Amniotic epithelial cell (primary cell): Measurements from ENCODE around the gene S1PR5.

Experiments
- DNase-seq: peaks from one replicate; pipeline ENCODE4 v3.0.0-alpha.2; 2010; ENCODE audit warnings: low read depth

Gene S1PR5

GRCh38 chr19:10514211-10515145 lies 2.8 kb downstream of the S1PR5 start:
- DNase-seq: no peak

- DNase-seq: no peak
These were observed 4.0 kb downstream of the S1PR5 start for GRCh38 chr19:10513223-10513622.

GRCh38 chr19:10510301-10510802 lies 6.9 kb downstream of the S1PR5 start:
- peak; percentile 17 for DNase-seq

DNA sequence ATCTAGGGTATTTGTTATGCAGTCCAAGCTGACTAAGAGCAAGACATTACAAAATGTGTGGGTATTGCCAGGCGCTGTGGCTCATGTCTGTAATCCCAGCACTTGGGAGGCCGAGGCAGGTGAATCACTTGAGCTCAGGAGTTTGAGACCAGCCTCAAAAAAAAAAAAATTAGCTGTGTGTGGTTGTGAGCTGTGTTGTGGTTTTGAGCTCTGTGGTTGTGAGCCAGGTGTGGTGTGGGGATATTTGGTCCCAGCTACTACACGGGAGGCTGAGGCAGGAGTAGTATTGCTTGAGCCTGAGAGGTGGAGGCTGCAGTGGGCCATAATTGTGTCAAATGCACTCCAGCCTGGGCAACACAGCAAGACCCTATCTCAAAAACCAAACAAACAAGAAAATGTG lies 8.5 kb downstream of the S1PR5 start:
- peak; percentile 72 for DNase-seq

- DNase-seq: no peak
These were observed 9.2 kb downstream of the S1PR5 start for GRCh38 chr19:10508036-10508435.

DNA sequence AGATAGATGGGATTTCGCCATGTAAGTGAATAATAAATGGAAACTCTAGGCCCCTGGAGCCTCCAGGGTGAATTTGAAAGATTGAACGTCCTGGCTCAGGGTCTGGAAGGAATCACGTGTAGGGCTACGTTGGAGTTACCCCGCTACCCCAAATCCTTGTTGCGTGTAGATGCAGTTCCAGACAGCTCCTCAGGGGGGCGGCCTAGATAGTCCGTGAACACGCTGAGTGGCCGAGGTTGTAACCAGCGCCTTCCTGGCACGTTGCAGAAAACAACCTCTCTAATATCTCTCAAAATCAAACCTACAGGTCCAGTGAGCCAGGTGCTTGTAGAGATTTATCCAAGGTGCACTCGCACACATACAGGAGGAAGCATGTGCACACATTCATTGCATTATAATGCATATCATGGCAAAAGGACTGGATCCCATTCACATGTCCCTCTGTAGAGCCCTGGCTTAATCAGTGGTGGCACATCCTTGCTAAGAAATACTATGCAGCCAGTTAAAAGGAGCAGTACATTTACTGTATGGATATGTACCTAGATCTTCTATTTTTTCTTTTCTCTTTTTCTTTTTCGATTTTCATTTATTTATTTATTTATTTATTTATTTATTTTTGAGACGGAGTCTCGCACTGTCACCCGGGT lies 11.5 kb downstream of the S1PR5 start:
- peak; percentile 66 for DNase-seq

GRCh38 chr19:10503002-10503789 lies 14.1 kb downstream of the S1PR5 start, which contains the start of gene KEAP1:
TSS of gene KEAP1 (minus strand) at chr19:10503356. CDS start at chr19:10500033, 3,323 bp downstream.
- DNase-seq: peak; percentile 32

- DNase-seq: peak; percentile 76
These were observed 14.7 kb downstream of the S1PR5 start for GRCh38 chr19:10502524-10503001.

DNA sequence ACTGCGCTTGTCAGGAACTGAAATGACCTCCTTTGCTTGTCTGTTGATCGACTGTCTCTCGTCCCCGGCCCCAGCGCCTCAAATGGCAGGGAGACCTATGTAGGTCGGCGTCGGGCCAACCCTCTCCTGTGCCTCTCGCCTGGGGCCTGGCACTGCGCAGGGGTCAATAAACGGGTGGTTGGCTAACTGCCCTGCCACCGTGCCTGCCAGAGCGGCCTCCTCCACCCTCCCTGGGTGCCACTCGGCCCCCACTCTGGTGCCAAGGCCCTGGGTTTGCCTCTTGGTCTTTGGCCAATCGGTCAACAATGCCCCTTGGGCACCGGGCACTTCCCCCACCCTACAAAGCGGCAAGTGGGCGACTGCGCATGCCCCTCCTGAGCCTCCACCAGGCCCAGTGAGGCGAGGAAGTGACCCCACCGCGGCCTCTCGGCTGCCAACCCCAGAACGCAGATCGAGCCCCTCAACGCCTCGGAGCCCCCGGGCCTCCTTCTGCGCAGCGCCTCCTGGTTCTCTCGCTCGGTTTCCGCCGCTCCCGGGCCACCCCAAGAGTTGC lies 15.2 kb downstream of the S1PR5 start:
- peak; percentile 40 for DNase-seq

DNA sequence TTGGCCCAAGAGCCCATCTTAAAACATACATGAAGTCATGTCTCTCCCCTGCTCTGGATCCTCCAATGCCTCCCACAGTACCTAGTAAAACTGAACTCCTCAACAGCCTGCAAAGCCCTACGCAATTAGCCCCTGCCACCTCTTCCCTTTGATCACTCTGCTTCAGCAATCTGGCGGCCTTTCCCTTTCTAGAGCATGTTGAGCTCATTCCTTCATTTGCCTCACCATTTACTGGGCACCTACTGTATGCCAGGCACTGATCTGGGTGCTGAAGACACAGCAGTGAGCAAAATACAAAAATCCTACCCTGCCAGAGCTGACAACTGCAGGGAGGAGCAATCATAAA lies 17.0 kb downstream of the S1PR5 start:
- no peak for DNase-seq

DNA sequence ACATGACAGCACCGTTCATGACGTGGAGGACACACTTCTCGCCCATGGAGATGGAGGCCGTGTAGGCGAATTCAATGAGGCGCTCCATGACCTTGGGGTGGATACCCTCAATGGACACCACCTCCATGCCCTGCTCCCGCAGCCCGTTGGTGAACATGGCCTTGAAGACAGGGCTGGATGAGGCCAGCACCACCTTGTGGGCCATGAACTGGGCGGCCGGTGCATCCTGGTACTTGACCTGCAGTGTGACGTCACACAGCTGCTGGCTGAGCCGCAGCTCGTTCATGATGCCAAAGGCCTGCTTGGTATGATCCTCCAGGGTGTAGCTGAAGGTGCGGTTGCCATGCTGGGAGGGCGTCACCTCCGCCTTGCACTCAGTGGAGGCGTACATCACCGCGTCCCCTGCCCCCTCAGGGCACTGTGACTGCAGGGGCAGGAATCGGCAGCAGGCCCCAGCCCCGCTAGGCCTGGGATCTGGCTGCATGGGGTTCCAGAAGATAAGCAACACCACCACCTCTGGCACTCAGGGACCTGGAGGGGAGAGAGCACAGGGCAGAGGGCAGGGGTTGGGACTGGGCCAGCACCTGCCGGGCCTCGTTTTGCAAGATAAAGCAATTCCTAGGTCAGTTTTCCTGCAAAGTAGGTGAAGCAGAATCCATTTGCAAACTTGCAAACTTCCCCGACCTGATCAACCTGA lies 17.5 kb downstream of the S1PR5 start:
- DNase-seq: no peak

DNA sequence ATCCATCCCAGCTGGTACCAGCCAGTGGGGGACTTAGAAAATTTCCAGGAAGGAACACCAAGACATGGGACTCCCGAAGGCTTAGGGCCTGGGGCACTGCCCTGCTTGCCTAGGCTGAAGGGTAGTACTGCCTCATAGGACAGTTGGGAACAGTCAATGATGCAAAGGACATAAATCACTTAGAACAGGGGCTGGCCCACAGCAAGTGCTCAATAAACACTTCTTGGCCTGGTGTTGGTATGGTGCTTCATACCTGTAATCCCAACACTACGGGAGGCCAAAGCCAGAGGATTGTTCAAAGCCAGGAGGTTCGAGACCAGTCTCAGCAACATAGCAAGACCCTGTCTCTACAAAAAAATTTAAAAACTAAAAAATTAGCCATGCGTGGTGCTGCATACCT lies 19.9 kb downstream of the S1PR5 start:
- DNase-seq: no peak

DNA sequence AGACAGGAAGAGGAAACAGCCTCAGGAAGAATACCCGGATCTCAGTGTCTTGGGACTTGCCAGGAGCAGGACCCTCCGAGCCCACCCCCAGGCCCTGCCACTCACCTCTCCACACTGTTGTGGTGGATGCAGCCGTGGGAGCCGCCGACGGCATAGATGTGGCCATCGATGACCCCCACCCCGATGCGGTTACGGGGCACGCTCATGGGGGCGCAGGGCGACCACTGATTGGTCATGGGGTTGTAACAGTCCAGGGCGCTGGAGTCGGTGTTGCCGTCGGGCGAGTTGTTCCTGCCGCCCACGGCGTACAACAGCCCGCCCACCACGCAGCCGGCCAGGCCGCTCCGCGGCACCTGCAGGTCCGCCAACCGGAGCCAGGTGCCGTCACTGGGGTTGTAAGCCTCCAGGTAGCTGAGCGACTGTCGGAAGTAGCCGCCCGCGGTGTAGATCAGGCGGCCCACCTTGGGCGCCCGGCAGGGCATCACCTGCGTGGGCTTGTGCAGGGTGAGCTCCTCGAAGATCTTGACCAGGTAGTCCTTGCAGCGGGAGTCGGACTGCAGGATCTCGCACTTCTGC lies 25.7 kb downstream of the S1PR5 start:
- DNase-seq: no peak

- DNase-seq: no peak
These were observed 30.7 kb downstream of the S1PR5 start for GRCh38 chr19:10486551-10486950.

DNA sequence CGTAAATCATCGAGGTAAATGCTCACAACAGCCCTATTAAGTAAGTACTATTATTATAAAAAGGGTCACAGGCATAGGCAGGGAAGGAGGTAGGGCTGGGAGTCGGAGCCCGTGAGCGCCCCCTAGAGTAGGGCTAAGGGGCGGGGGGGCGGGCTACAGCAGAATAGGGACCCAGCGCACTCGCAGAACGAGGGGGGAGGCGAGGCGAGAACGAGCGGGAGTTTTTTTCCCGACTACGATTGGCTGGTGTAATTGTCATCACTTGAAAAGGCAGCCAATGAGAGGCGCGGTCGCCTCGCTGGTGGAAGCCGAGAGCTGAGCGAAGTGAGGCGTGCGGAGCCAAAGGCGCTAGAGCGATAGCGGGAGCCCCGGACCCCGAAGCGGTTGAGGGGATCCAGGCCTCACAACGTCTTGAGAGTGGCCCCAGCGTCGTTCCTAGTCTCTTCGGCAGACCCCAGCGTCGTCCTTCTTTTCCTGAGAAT lies 38.3 kb downstream of the S1PR5 start:
- DNase-seq: peak; percentile 90

GRCh38 chr19:10478476-10478875 lies 38.8 kb downstream of the S1PR5 start:
- no peak for DNase-seq

GRCh38 chr19:10474962-10475451 lies 42.2 kb downstream of the S1PR5 start:
- no peak for DNase-seq

GRCh38 chr19:10473192-10473591 lies 44.1 kb downstream of the S1PR5 start:
- DNase-seq: no peak

DNA sequence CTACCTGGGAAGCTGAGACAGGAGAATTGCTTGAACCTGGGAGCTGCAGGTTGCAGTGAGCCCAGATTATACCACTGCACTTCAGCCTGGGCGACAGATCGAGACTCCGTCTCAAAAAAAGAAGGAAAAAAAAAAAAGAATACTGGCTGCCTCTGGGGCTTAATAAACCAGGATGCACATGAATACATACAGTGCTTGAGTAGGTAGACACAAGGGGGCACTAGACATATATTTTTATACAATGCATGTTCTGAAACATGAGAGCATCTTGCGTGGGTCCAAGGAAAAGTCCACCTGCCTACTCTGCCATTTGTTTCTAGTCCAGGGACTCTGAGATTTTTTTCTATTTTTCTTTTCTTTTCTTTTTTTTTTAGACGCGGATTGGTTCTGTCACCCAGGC lies 45.3 kb downstream of the S1PR5 start:
- peak; percentile 61 for DNase-seq

DNA sequence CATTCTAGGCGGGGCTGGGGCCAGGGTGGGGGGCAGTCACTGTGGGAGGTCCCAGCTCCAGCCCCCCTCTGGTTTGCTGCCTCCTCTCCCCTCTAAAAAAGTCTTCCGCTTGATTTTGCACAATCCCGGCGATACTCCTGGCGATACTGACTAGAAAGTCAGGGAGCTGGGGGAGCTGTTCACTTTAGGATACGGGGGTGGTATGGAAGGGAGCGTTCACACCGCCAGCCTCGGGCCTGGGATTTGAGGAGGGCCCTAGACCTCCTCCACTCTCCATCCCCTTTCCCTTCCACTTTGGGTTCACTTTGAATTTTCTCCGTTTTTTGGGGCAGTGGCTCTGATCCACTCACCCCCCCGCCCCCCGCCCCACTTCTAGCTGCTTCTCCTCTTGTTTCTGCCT lies 49.1 kb downstream of the S1PR5 start:
- DNase-seq: no peak
